Keratinocyte (primary cell): ENCODE results near the gene SLC17A7. TPM values are rescaled to one million over a fixed set of nuclear protein-coding genes. Genes with fewer than 3 reads are reported as not detected.

ENCODE experiments used
- DNase-seq: peaks from one replicate; pipeline ENCODE4 v3.0.0-alpha.2; 2011; ENCODE audit warnings: low read depth, missing footprints, low spot score
- FAIRE-seq: peaks from 2 replicates; lab custom pipeline; 2011; peaks lifted over from hg19 to GRCh38; lab: Jason Lieb, UNC
- H2AFZ ChIP-seq: 2 replicates; pipeline ENCODE4 v1.6.0; 2012; ENCODE audit warnings: low read length, control low read depth, inconsistent platforms; ENCODE audit not compliant: control insufficient read depth
- H3K27ac ChIP-seq: 2 replicates; pipeline ENCODE4 v1.5.1; 2011; ENCODE audit warnings: low read length; ENCODE audit not compliant: control insufficient read depth, insufficient read depth
- H3K27me3 ChIP-seq: 3 replicates; pipeline ENCODE4 v1.6.0; 2011; ENCODE audit warnings: low read length; ENCODE audit not compliant: control insufficient read depth, insufficient read depth; ENCODE audit errors: extremely low read depth
- H3K36me3 ChIP-seq, 2 experiments: 2 replicates in 1 of 2; 3 replicates in 1 of 2; pipeline ENCODE4 v1.5.1; 2011; ENCODE audit warnings: low read length in 2 of 2, mild to moderate bottlenecking in 1 of 2; ENCODE audit not compliant: control insufficient read depth in 2 of 2, insufficient read depth in 2 of 2; ENCODE audit errors: extremely low read depth in 1 of 2
- H3K4me1 ChIP-seq: 3 replicates; pipeline ENCODE4 v1.5.1; 2011; ENCODE audit warnings: low read length; ENCODE audit not compliant: control insufficient read depth, insufficient read depth; ENCODE audit errors: extremely low read depth
- H3K4me2 ChIP-seq: 3 replicates; pipeline ENCODE4 v1.6.0; 2011; ENCODE audit warnings: low read depth, low read length; ENCODE audit not compliant: control insufficient read depth, insufficient read depth; ENCODE audit errors: extremely low read depth
- H3K4me3 ChIP-seq, 3 experiments: fragments of 200-600 bp in 1 of 3; sonication (generic) in 1 of 3; 2 replicates in 2 of 3; 3 replicates in 1 of 3; pipeline ENCODE4 v1.5.1; 2011 to 2016; ENCODE audit warnings: low read length in 3 of 3, mild to moderate bottlenecking in 3 of 3, control low read depth in 2 of 3, inconsistent platforms in 1 of 3, low read depth in 1 of 3, mixed read lengths in 1 of 3, mixed run types in 1 of 3, moderate library complexity in 1 of 3; ENCODE audit not compliant: control insufficient read depth in 2 of 3, insufficient read depth in 2 of 3; ENCODE audit errors: extremely low read depth in 1 of 3
- H3K79me2 ChIP-seq: 2 replicates; pipeline ENCODE4 v1.6.0; 2012; ENCODE audit warnings: low read length; ENCODE audit not compliant: control insufficient read depth, insufficient read depth
- H3K9ac ChIP-seq: 3 replicates; pipeline ENCODE4 v1.6.0; 2011; ENCODE audit warnings: low read length; ENCODE audit not compliant: control insufficient read depth, insufficient read depth; ENCODE audit errors: extremely low read depth
- H3K9me1 ChIP-seq: 3 replicates; pipeline ENCODE4 v1.6.0; 2011; ENCODE audit warnings: low read length; ENCODE audit not compliant: control insufficient read depth, insufficient read depth; ENCODE audit errors: extremely low read depth
- H3K9me3 ChIP-seq: 2 replicates; pipeline ENCODE4 v1.5.1; 2012; ENCODE audit warnings: low read depth, low read length; ENCODE audit not compliant: control insufficient read depth
- H4K20me1 ChIP-seq: 3 replicates; pipeline ENCODE4 v1.6.0; 2011; ENCODE audit warnings: low read length; ENCODE audit not compliant: control insufficient read depth, insufficient read depth; ENCODE audit errors: extremely low read depth
- EZH2 ChIP-seq: IDR thresholded peaks from one replicate; pipeline ENCODE4 v1.6.1; 2012; ENCODE audit warnings: inconsistent platforms, mild to moderate bottlenecking, low read length, moderate library complexity
- dilution Hi-C: fragments of 300-500 bp; cut with MboI; formaldehyde crosslinking; loops from one replicate; pipeline ENCODE4 v1.7.0; 2020; ENCODE audit warnings: low sequenced_read_pairs; ENCODE audit not compliant: extremely low pct_ligation_motif_present
- polyA plus RNA-seq, 5 experiments: library from polyadenylated mRNA; depleted of rRNA in 3 of 5; stranded (reverse) in 3 of 5; stranded (forward) in 1 of 5; unstranded in 1 of 5; fragments of >200 nt; gene quantifications; 1 replicate in 1 of 5; 2 replicates in 3 of 5; 3 replicates in 1 of 5; pipeline versions ENCODE4 v1.2.1 to v1.2.3, GENCODE V29; 2011 to 2012; ENCODE audit warnings: missing spikeins in 2 of 5, low read depth in 1 of 5, low replicate concordance in 1 of 5
- TF ChIP-seq, protein P1 (sequence below), 3 experiments: IDR thresholded peaks in 1 of 3; conservative IDR thresholded peaks in 1 of 3; optimal IDR thresholded peaks in 1 of 3; 2 replicates in 2 of 3; 3 replicates in 1 of 3; pipeline versions ENCODE3 to v1.5.1; 2011; ENCODE audit warnings: low read length in 3 of 3, mild to moderate bottlenecking in 3 of 3, moderate library complexity in 2 of 3, control low read depth in 1 of 3, inconsistent platforms in 1 of 3; ENCODE audit not compliant: insufficient read depth in 2 of 3; ENCODE audit errors: extremely low read depth in 1 of 3

Gene SLC17A7
- polyA plus RNA-seq, 1 donor (not counting 4 experiments of a cell fraction or from before 2014, with no cell fraction given) = 0.04 TPM

- H3K36me3 ChIP-seq = peaks cover 0 to 5% of the 10 kb centered on the region in 2 experiments
- peak overlapping the region; percentile 49 for H3K4me2 ChIP-seq
- TF ChIP-seq, protein P1, sequence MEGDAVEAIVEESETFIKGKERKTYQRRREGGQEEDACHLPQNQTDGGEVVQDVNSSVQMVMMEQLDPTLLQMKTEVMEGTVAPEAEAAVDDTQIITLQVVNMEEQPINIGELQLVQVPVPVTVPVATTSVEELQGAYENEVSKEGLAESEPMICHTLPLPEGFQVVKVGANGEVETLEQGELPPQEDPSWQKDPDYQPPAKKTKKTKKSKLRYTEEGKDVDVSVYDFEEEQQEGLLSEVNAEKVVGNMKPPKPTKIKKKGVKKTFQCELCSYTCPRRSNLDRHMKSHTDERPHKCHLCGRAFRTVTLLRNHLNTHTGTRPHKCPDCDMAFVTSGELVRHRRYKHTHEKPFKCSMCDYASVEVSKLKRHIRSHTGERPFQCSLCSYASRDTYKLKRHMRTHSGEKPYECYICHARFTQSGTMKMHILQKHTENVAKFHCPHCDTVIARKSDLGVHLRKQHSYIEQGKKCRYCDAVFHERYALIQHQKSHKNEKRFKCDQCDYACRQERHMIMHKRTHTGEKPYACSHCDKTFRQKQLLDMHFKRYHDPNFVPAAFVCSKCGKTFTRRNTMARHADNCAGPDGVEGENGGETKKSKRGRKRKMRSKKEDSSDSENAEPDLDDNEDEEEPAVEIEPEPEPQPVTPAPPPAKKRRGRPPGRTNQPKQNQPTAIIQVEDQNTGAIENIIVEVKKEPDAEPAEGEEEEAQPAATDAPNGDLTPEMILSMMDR (optimal IDR thresholded peaks at IDR 0.05 in 1 of 3, IDR thresholded peaks at IDR 0.05 in 1 of 3, conservative IDR thresholded peaks at IDR 0.05 in 1 of 3; ENCODE audit: extremely low read depth in 1 of 3, insufficient read depth in 2 of 3, low read length in 3 of 3) = no peak
- no peak for TF ChIP-seq EZH2
- no peaks in the 10 kb centered on the region for H3K79me2 ChIP-seq
- peaks cover 51% of the 10 kb centered on the region for H3K27me3 ChIP-seq
- FAIRE-seq = no peak
- peak overlapping the region in 2 of 3 experiments; percentile 6 to 53 for H3K4me3 ChIP-seq
- H3K9me1 ChIP-seq = no peaks in the 10 kb centered on the region
- H4K20me1 ChIP-seq = no peaks in the 10 kb centered on the region
- H2AFZ ChIP-seq = peak overlapping the region; percentile 17
- DNase-seq = no peak
- H3K9me3 ChIP-seq = no peaks in the 10 kb centered on the region
- dilution Hi-C loops = no loop called here
- peaks cover 7% of the 10 kb centered on the region for H3K4me1 ChIP-seq
- H3K27ac ChIP-seq = no peak overlapping the region
- H3K9ac ChIP-seq = no peak overlapping the region
Observed at GRCh38 chr19:49442354-49442753, 1.0 kb upstream of the SLC17A7 start.

DNA sequence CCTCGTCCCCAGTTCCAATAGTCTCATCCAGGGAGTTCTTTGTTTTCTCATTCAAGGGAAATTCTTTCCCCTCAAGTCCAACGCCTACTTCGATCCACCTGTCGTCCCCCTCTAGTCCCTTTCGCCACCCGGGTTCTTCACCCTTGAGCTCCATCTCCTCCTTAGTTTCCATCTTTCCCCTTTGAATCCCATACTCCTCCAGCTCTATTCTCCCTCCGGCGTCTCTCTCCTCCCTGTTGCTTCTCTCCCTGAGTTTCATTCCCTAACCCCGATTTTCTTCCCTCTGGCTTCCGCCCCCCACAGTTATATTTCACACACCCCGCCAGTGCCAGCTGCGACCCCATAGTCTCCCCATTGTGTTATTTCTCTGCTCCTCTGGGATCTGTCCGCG is 628 bp upstream of the SLC17A7 start:
- Histone ChIP-seq H3K36me3 (peaks cover 0 to 5% of the 10 kb centered on the region in 2 experiments), H3K9ac (no peak overlapping the region), H3K4me1 (peaks cover 7% of the 10 kb centered on the region), H3K4me3 (peak overlapping the region in 2 of 3 experiments; percentile 6 to 53), H3K79me2 (no peaks in the 10 kb centered on the region), H4K20me1 (no peaks in the 10 kb centered on the region), H3K4me2 (peak overlapping the region; percentile 49), H3K9me1 (no peaks in the 10 kb centered on the region), H3K27me3 (peaks cover 55% of the 10 kb centered on the region), H3K27ac (no peak overlapping the region), H3K9me3 (no peaks in the 10 kb centered on the region), H2AFZ (no peak overlapping the region)
- peak; percentile 61 for TF ChIP-seq EZH2
- TF ChIP-seq, protein P1 (optimal IDR thresholded peaks at IDR 0.05 in 1 of 3, IDR thresholded peaks at IDR 0.05 in 1 of 3, conservative IDR thresholded peaks at IDR 0.05 in 1 of 3; ENCODE audit: extremely low read depth in 1 of 3, insufficient read depth in 2 of 3, low read length in 3 of 3) = no peak
- DNase-seq (no peak), FAIRE-seq (no peak)
- dilution Hi-C loops = no loop called here
